GM12878 (cell line): Measurements from ENCODE around the gene KDM6B. TPM values are rescaled to one million over a fixed set of nuclear protein-coding genes. Genes with fewer than 3 reads are reported as not detected.

Source experiments
- ATAC-seq: fragments of 200-7000 bp; cut with Tn5 transposase; 3 replicates; pipeline ENCODE4 v1.9.1; 2020; ENCODE audit warnings: mild to moderate bottlenecking, moderate library complexity
- BruUV-seq: library from RNA; stranded (reverse); fragments of 400-500 nt; replicated peaks from 2 replicates; lab custom pipeline; 2021; lab: Mats Ljungman, UMichigan
- CTCF ChIA-PET: fragments of 300-600 bp; sonication (Branson Sonifier 250); formaldehyde crosslinking; extraction: SDS; loops from one replicate; lab custom pipeline; 2021; ENCODE audit warnings: inconsistent platforms; lab: Yijun Ruan, JAX
- POLR2A ChIA-PET: fragments of 350-600 bp; formaldehyde crosslinking; extraction: SDS; loops from one replicate; lab custom pipeline; 2021; ENCODE audit warnings: inconsistent platforms; lab: Charles Lee
- RAD21 ChIA-PET: fragments of 300-600 bp; sonication (Branson Sonifier 250); formaldehyde crosslinking; loops from one replicate; lab custom pipeline; 2023; ENCODE audit warnings: antibody characterized with exemption; ENCODE audit not compliant: unreplicated experiment; lab: Charles Lee
- SMC1A ChIA-PET: fragments of 300-600 bp; sonication (Branson Sonifier 250); formaldehyde crosslinking; loops from one replicate; lab custom pipeline; 2023; ENCODE audit not compliant: unreplicated experiment, uncharacterized antibody; lab: Charles Lee
- DNase-seq: peaks from one replicate; pipeline ENCODE4 v3.0.0-alpha.2; 2011; ENCODE audit warnings: low read depth, low spot score
- FAIRE-seq: peaks from 3 replicates; lab custom pipeline; 2011; peaks lifted over from hg19 to GRCh38; lab: Jason Lieb, UNC
- H2AFZ ChIP-seq: 2 replicates; pipeline ENCODE4 v1.6.0; 2011; ENCODE audit warnings: low read depth, low read length, control low read depth; ENCODE audit not compliant: control insufficient read depth
- H3K27ac ChIP-seq: 2 replicates; pipeline ENCODE4 v1.5.1; 2011; ENCODE audit warnings: control low read depth; ENCODE audit not compliant: control insufficient read depth, insufficient read depth
- H3K27me3 ChIP-seq, 2 experiments: replicated peaks in 1 of 2; 2 replicates each; pipeline versions ENCODE4 v1.6.0 to v1.6.1; 2011; ENCODE audit warnings: low read length in 1 of 2; ENCODE audit not compliant: control insufficient read depth in 2 of 2, insufficient read depth in 2 of 2
- H3K36me3 ChIP-seq, 2 experiments: 2 replicates each; pipeline ENCODE4 v1.5.1; 2011; ENCODE audit warnings: low read length in 1 of 2; ENCODE audit not compliant: control insufficient read depth in 2 of 2, insufficient read depth in 2 of 2
- H3K4me1 ChIP-seq: 2 replicates; pipeline ENCODE4 v1.6.1; 2011; ENCODE audit warnings: mild to moderate bottlenecking, low read length, moderate library complexity, mixed read lengths; ENCODE audit not compliant: control insufficient read depth, insufficient read depth
- H3K4me2 ChIP-seq: 2 replicates; pipeline ENCODE4 v1.6.0; 2011; ENCODE audit warnings: control low read depth; ENCODE audit not compliant: control insufficient read depth, insufficient read depth
- H3K4me3 ChIP-seq: fragments of 200-600 bp; sonication (generic); 2 replicates; pipeline ENCODE4 v1.5.1; 2016
- H3K79me2 ChIP-seq: 2 replicates; pipeline ENCODE4 v1.6.0; 2011; ENCODE audit warnings: low read length; ENCODE audit not compliant: control insufficient read depth, insufficient read depth
- H3K9ac ChIP-seq: 2 replicates; pipeline ENCODE4 v1.8.0; 2011; ENCODE audit warnings: low read length, control low read depth, mixed read lengths; ENCODE audit not compliant: control insufficient read depth, insufficient read depth
- H3K9me3 ChIP-seq: replicated peaks from 3 replicates; pipeline ENCODE4 v1.5.1; 2011; ENCODE audit warnings: mild to moderate bottlenecking, low read length; ENCODE audit not compliant: control insufficient read depth, insufficient read depth
- H4K20me1 ChIP-seq: 2 replicates; pipeline ENCODE4 v1.6.0; 2011; ENCODE audit not compliant: control insufficient read depth, insufficient read depth
- E4F1 ChIP-seq: fragments of 450-650 bp; IDR thresholded peaks from 2 replicates; pipeline ENCODE4 v1.6.1; 2018; ENCODE audit warnings: borderline replicate concordance, mild to moderate bottlenecking; ENCODE audit not compliant: partially characterized antibody
- ESRRA ChIP-seq: IDR thresholded peaks from 2 replicates; pipeline ENCODE4 v1.6.1; 2012; ENCODE audit warnings: mild to moderate bottlenecking, low read length, improper control_type of control experiment
- POLR2AphosphoS2 ChIP-seq: IDR thresholded peaks from 2 replicates; pipeline ENCODE4 v1.6.1; 2011; ENCODE audit warnings: low read depth, mild to moderate bottlenecking, low read length, improper control_type of control experiment, moderate library complexity
- POLR2AphosphoS5 ChIP-seq: IDR thresholded peaks from 2 replicates; pipeline ENCODE4 v1.6.1; 2011; ENCODE audit warnings: mild to moderate bottlenecking, low read length, inconsistent platforms
- RAD21 ChIP-seq: IDR thresholded peaks from 2 replicates; pipeline ENCODE4 v1.6.1; 2011; ENCODE audit warnings: mild to moderate bottlenecking, low read depth, low read length, moderate library complexity; ENCODE audit not compliant: insufficient read depth
- RUNX3 ChIP-seq: IDR thresholded peaks from 2 replicates; pipeline ENCODE4 v1.6.1; 2012; ENCODE audit warnings: low read length, inconsistent platforms
- SRF ChIP-seq, 2 experiments: IDR thresholded peaks; 2 replicates each; pipeline ENCODE4 v1.6.1; 2011; ENCODE audit warnings: low read depth in 2 of 2, low read length in 2 of 2, mild to moderate bottlenecking in 1 of 2, moderate library complexity in 1 of 2
- ZBTB33 ChIP-seq: fragments of 450-650 bp; IDR thresholded peaks from 2 replicates; pipeline ENCODE4 v1.6.1; 2017; ENCODE audit warnings: mild to moderate bottlenecking
- ZBTB40 ChIP-seq: fragments of 450-650 bp; IDR thresholded peaks from 2 replicates; pipeline ENCODE4 v1.6.1; 2016; ENCODE audit warnings: mild to moderate bottlenecking, moderate library complexity, borderline replicate concordance
- ZNF622 ChIP-seq: fragments of 450-650 bp; IDR thresholded peaks from 2 replicates; pipeline ENCODE4 v1.6.1; 2017; ENCODE audit warnings: mild to moderate bottlenecking, inconsistent platforms
- WGBS: methylation state at CpG from one replicate; pipeline ENCODE4 v1.1.6; 2016; ENCODE audit warnings: low lambda C conversion rate; ENCODE audit not compliant: insufficient replicate concordance, insufficient coverage; ENCODE audit errors: missing lambda C conversion rate; 5-methylcytosine and 5-hydroxymethylcytosine counted together
- in situ Hi-C: fragments of 300-500 bp; cut with MboI; formaldehyde crosslinking; loops from 9 replicates; pipeline ENCODE4 v1.14.3; 2018; ENCODE audit warnings: mixed read lengths
- intact Hi-C: fragments of 100-400 bp; cut with micrococcal nuclease; formaldehyde crosslinking; loops from one replicate; pipeline ENCODE4 v1.14.2; 2022; ENCODE audit not compliant: unreplicated experiment
- polyA plus RNA-seq, 11 experiments: library from polyadenylated mRNA; depleted of rRNA in 4 of 11; unstranded in 6 of 11; stranded (reverse) in 5 of 11; fragments of >200 nt; fragmentation: Nextera tagmentation in 4 of 11; fragmentation: Illumina TruSeq in 1 of 11; extraction: Ambion mirVana in 4 of 11; extraction: Trizol in 1 of 11; gene quantifications; 1 replicate in 1 of 11; 2 replicates in 10 of 11; pipeline versions ENCODE4 v1.2.1 to v1.2.3, GENCODE V29; 2011 to 2016; ENCODE audit warnings: inconsistent platforms in 2 of 11, missing spikeins in 2 of 11, low read depth in 1 of 11
- total RNA-seq, 4 experiments: library from RNA; depleted of rRNA in 3 of 4; stranded (reverse); fragments of >200 nt in 3 of 4; fragmentation: Illumina TruSeq in 1 of 4; extraction: Trizol in 1 of 4; gene quantifications; 2 replicates each; pipeline versions ENCODE4 v1.2.1 to v1.2.3, GENCODE V29; 2013 to 2021

The KDM6B gene
- total and polyA plus RNA-seq, 10 of the 15 experiments (the other 5 are each of a cell fraction or from before 2014, with no cell fraction given), result 0.05 to 33.5 (median 2.3) TPM

GRCh38 chr17:7859028-7859427, 25.0 kb downstream of the KDM6B start:
- RAD21 ChIA-PET, result interaction anchor here (0.6 to 7.4 kb wide), 4 partner anchors 15 to 273 kb away, joined by 3 to 65 read pairs (median 4); no protein-coding TSS in a partner anchor
- TF ChIP-seq ESRRA, result no peak
- no peak for TF ChIP-seq POLR2AphosphoS2
- TF ChIP-seq POLR2AphosphoS5, result no peak
- no peak for TF ChIP-seq RUNX3
- no peak for TF ChIP-seq ZBTB33
- no peak for TF ChIP-seq E4F1
- TF ChIP-seq ZNF622, result no peak
- TF ChIP-seq RAD21, result no peak
- no peak for TF ChIP-seq SRF (IDR thresholded peaks at IDR 0.05; ENCODE audit: low read depth in 2 of 2, low read length in 2 of 2)
- no peak for TF ChIP-seq ZBTB40
- CTCF ChIA-PET, result interaction anchor here (0.9 to 15.5 kb wide), 5 partner anchors 11 to 198 kb away, joined by 3 to 308 read pairs (median 42); no protein-coding TSS in a partner anchor
- H3K4me1 ChIP-seq, result peaks cover 17% of the 10 kb centered on the region
- WGBS, result 97% methylated on average over 8 of the region's 8 CpGs
- peaks cover 17% of the 10 kb centered on the region for H3K79me2 ChIP-seq
- FAIRE-seq, result no peak
- BruUV-seq, result no TSS peak
- SMC1A ChIA-PET, result interaction anchor here (0.8 to 2.4 kb wide), 4 partner anchors 10 to 134 kb away, joined by 3 to 9 read pairs (median 4); no protein-coding TSS in a partner anchor
- ATAC-seq, result no peak
- no peaks in the 10 kb centered on the region for H3K27me3 ChIP-seq
- intact Hi-C loops (loop anchor here (5.0 kb wide), 1 partner anchor 172 kb away; the partner anchor contains the start of genes TP53 and WRAP53), in situ Hi-C loops (no loop called here)
- DNase-seq, result no peak
- no peaks in the 10 kb centered on the region for H3K9me3 ChIP-seq
- H3K4me2 ChIP-seq, result peak overlapping the region; percentile 79
- H3K36me3 ChIP-seq, result peaks cover 0 to 4% of the 10 kb centered on the region in 2 experiments; a peak in 2 of 4 replicates
- POLR2A ChIA-PET, result no interaction called here
- peak overlapping the region; percentile 96; the same call in 1 of the 2 replicates for H3K4me3 ChIP-seq
- H4K20me1 ChIP-seq, result no peaks in the 10 kb centered on the region
- no peak overlapping the region for H3K27ac ChIP-seq
- no peak overlapping the region for H2AFZ ChIP-seq
- peak overlapping the region; percentile 86 for H3K9ac ChIP-seq
